CD4-positive, alpha-beta T cell treated with Interleukin-10 for 1 hour (primary cell): ENCODE measurements around the gene FN3KRP.

Source experiments
- DNase-seq: peaks from one replicate; pipeline ENCODE4 v3.0.0-alpha.2; 2020

Gene FN3KRP

GRCh38 chr17:82687871-82688270, 28.6 kb upstream of the FN3KRP start:
- DNase-seq: no peak

- DNase-seq: no peak
Measured at GRCh38 chr17:82689077-82689476, 27.4 kb upstream of the FN3KRP start.

GRCh38 chr17:82690786-82691489, 25.6 kb upstream of the FN3KRP start:
- DNase-seq: no peak

- DNase-seq: no peak
Measured at GRCh38 chr17:82691714-82692113, 24.8 kb upstream of the FN3KRP start.

- no peak for DNase-seq
Measured at GRCh38 chr17:82692268-82692667, 24.2 kb upstream of the FN3KRP start.

- DNase-seq: no peak
Measured at GRCh38 chr17:82693168-82693867, 23.2 kb upstream of the FN3KRP start.

- no peak for DNase-seq
Measured at GRCh38 chr17:82694647-82695046, 21.9 kb upstream of the FN3KRP start.

- no peak for DNase-seq
Measured at GRCh38 chr17:82696259-82696658, 20.2 kb upstream of the FN3KRP start.

GRCh38 chr17:82696916-82697807, 19.3 kb upstream of the FN3KRP start:
- no peak for DNase-seq

GRCh38 chr17:82697808-82698064, 18.8 kb upstream of the FN3KRP start:
- DNase-seq: no peak

- peak; percentile 99 for DNase-seq
Measured at GRCh38 chr17:82698065-82698973, 18.2 kb upstream of the FN3KRP start, which contains the start of gene RAB40B. Gene RAB40B, minus strand, starts transcription at chr17:82698698. Its CDS starts 102 bp downstream, at chr17:82698596.

GRCh38 chr17:82698974-82699442, 17.5 kb upstream of the FN3KRP start:
- DNase-seq: no peak

- no peak for DNase-seq
Measured at GRCh38 chr17:82699551-82699950, 17.0 kb upstream of the FN3KRP start.

- no peak for DNase-seq
Measured at GRCh38 chr17:82702231-82702927, 14.1 kb upstream of the FN3KRP start.

- DNase-seq: no peak
Measured at GRCh38 chr17:82703036-82703745, 13.3 kb upstream of the FN3KRP start.

GRCh38 chr17:82703935-82704865, 12.3 kb upstream of the FN3KRP start:
- no peak for DNase-seq

- DNase-seq: no peak
Measured at GRCh38 chr17:82704886-82705285, 11.6 kb upstream of the FN3KRP start.

GRCh38 chr17:82705756-82706155, 10.8 kb upstream of the FN3KRP start:
- DNase-seq: no peak

GRCh38 chr17:82709024-82709675, 7.4 kb upstream of the FN3KRP start:
- no peak for DNase-seq
